Esophagus mucosa (tissue), 1 donor: ENCODE data around the gene ROBO1. TPM values are rescaled to one million over a fixed set of nuclear protein-coding genes. Genes with fewer than 3 reads are reported as not detected.

Experiments
- ATAC-seq: fragments of 200-7000 bp; cut with Tn5 transposase; one replicate; pipeline ENCODE4 v1.9.1; 2020
- total RNA-seq: library from RNA; stranded (reverse); gene quantifications from one replicate; pipeline ENCODE4 v1.2.4, GENCODE V29; 2023
- donor health status: DM: yes; HTN: yes; CAD: no.

Gene ROBO1
- total RNA-seq, 1 donor from 2014 or later: 52.4 TPM

DNA sequence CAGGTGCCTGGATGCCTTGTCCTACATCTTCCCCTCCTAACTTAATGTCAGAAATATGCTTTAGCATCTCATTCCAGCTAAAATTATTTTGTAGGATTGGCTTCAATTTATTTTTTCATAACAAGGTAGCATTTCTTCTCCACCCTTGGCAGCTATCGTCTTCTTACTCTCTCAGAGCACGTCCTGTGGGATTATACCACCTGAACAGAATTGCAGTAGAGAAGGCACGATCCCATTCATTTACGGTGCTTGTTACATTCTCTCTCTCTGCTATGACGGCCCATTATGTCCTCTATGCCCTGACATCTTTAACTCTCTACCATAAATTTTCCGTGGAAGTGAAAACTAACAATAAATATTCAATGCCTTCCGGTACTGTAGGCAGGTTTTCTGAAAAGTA lies 103.3 kb downstream of the ROBO1 start:
- ATAC-seq: no peak

- ATAC-seq: no peak
Measured at GRCh38 chr3:79661896-79662295, 105.9 kb downstream of the ROBO1 start.

DNA sequence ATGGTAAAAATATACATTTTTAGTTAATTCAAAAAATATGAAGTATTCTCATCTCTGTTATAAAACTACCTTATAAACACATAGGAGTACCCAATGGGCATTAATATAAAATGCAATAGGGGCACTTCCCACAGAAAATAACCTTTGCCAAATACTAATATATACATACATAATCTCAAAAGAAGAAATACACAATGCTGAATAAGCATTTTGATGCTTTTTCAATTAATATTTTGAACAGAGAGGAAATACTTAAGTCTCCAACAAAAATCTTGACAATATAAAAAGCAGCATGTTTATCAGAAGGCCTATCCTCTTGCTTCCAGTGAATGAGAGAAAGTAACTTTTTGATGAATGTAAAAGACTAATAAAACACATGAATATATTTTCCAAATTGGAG lies 110.7 kb downstream of the ROBO1 start:
- ATAC-seq: no peak

GRCh38 chr3:79654019-79654418 lies 113.8 kb downstream of the ROBO1 start:
- ATAC-seq: no peak

- ATAC-seq: no peak
Measured at GRCh38 chr3:79653266-79653830, 114.5 kb downstream of the ROBO1 start.

DNA sequence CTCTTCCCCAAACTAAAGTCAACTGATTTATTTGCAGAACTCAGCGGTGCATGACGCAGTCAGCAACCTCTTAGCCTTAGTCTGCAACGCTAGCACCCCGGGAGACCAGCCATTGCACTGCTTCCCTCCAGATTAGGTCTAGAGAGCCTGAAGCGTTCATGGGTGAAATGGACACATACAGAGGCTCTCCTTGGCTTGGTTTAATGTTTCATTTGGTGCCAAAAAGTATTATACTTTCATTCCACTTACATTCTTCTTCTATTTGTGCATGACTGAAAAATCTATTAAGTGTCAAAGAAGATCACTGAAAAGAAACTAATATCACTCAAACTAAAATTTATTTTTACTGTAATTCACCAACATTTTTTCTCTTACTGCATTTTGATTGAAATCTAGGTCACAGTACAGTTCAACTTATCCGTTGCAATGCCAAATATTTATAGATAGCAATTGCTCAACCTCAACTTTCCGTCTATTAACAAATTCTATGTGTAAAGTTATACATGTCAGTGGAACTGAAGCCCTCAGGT lies 116.2 kb downstream of the ROBO1 start:
- ATAC-seq: no peak

DNA sequence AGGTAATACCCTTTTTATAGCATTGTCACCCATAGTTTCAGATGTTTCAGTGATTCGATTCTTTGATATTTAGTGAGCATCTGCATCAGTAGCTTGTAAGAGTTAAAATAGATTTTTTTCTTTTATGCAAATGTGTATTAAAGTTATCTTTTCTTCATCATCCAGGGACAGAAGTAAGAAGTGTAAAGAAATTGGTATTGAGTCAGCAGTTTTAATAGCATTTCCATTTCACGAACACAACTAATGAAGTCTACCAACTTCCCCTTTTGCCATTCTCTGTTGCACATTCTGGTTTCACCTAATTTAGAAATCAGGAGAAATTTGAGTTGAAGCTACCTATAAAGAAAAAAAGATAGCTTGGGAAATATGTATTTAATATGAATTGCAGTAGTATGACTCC lies 127.9 kb downstream of the ROBO1 start:
- no peak for ATAC-seq

GRCh38 chr3:79636372-79636771 lies 131.4 kb downstream of the ROBO1 start:
- ATAC-seq: no peak

DNA sequence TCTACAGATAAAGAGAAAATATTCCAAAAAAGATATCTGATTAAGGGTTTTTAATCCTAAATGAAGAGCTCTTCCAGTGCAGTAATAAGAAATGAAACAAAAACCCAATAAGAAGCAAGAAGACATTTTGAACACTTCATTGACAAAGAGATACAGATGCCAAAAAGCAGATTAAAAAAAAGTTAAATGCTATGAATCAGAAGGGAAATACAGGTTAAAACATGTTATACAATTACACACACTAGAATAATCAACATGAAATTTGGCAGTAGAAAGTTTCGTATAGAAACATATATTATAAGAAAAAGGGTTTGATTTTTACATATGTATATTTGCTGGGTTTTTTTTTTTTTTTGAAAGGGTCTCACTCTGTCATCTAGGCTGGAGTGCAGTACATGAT lies 135.0 kb downstream of the ROBO1 start:
- ATAC-seq: peak; percentile 52

DNA sequence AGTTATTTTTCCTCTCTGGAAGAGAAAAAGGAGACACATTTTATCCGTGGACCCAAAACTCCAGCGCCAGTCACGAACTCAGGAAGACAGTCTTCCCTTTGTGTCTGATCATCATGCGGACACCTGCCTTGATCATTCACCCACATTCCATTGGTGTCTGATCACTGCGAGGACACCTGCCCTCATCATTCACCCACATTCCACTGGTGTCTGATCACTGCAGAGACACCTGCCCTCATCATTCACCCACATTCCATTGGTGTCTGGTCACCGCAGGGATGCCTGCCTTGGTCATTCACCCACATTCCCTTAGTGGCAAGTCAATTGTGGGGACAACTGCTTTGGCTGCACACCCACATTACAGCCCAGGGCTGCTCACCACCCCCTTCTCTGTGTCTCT lies 148.9 kb downstream of the ROBO1 start:
- no peak for ATAC-seq

DNA sequence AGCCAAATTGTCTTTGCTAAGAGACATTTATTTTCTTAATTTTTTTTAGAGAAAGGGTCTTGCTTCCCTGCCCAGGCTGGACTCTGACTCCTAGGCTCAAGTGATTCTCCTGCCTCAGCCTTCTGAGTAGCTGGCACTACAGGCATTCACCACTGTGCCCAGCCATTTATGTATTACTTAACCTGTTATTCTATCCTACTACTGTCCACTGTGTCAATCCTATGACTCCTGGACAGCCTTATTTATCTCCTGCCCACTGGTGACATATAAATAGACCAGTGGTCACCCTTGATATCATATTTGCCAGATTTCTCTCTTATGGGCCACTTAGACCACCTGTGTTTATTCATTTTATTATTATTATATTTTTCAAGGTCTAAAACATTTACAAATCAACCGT lies 161.4 kb downstream of the ROBO1 start:
- ATAC-seq: no peak

DNA sequence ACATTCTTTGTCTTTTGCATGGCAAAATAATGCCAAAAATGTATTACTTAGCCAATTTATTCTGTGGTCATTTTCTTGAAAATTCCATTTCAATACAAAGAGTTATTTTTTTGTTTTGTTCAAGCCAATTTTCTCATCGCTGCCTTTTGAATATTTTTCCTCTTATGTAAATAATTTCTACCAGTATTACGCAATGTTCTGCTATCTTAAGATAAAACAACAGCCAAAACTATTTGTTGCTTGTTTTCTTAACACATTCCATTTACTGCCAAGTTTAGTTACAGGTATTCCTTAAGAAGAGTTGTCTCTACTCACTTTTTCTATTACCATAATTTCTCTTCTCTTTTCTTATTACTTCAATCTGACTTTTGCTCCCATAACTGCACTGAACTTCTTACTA lies 163.1 kb downstream of the ROBO1 start:
- no peak for ATAC-seq

DNA sequence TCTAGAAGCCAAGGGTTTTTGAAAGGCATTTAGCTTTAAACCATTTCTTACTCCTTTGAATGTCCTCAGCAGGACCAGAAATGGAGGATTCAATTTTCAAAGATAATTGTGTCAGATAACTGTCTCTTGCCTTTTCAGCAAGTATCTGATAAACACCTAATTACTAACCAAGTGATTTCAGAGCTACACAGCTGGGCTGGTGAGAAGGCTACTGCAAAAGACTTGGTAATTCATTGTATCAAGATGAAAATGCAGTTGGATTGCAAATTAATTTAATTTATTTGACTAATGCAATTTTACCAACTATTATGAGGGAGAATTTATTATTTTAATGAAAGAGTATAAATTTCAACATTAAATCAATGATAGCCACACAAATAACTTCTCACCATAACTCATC lies 165.4 kb downstream of the ROBO1 start:
- no peak for ATAC-seq

DNA sequence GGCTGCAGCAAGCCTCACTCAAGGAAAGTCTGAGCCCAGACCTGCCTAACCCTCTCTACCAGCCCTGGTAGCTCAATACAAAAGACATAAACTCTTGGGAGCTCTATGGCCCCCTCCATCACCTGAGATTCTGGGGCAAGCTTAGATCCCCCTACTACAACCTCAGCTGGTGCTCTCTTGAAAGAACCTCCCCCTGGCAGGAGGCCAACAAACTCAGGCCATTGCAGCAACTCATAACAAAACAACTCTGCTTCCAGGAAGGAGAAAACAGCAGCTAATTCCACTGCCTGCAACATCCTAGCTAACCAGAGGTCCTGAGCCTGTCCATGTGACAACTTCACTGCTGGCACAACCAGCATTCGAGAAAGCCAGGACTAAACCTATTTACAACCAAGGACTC lies 169.2 kb downstream of the ROBO1 start:
- ATAC-seq: no peak

DNA sequence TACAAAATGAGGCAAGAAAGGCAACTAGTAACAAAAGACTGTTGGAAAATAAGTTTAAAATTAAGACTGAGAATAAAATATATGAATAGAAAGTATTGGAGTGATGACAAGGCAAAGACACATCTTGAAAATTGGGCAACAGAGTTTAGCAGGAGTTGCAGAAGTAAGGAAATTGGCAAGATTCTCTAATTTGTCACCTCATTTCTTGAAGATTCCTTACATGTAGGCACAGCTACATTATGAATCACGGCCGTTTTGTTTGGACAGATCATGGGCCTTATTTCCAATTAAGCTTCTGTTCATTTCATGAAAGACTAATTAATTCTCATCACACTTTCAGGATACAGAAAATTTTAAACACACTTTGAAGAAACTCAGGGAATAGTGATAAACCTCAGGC lies 170.1 kb downstream of the ROBO1 start:
- peak; percentile 55 for ATAC-seq

DNA sequence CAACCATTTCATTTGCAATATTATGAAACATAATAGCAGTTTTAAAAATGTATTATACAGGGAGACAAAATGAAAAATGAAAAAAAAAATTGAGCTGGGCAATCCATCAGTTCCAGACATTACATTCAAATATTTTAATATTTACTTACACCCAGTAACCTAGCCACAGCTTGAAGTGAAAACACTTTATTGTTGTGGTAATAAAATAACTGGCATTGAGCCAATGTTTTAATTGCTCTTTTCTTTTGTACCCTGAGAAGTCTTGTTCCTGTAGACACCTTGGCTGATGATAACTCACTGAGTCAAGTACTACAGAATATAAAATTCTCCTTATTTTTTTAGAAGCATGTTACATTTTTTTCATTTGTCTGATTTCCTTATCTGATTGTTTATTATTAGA lies 180.6 kb downstream of the ROBO1 start:
- ATAC-seq: no peak

- ATAC-seq: no peak
Measured at GRCh38 chr3:79586232-79586631, 181.6 kb downstream of the ROBO1 start.

DNA sequence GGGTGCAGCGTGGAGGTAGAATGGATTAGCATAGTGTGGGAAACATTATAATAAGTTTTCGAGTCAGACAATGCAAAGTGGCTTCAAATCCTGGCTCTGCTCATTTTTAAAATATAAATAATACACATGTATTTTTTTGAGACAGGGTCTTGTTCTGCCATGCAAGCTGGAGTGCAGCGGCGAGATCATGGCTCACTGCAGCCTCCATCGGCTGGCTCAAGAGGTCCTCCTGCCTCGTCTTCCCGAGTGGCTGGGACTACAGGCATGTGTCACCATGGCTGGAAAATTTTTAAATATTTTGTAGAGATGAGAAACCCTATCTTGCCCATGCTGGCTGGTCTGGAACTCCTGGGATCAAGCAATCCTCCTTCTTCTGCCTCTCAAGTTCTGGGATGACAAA lies 194.9 kb downstream of the ROBO1 start:
- ATAC-seq: no peak

GRCh38 chr3:79568938-79569337 lies 198.9 kb downstream of the ROBO1 start:
- ATAC-seq: no peak

DNA sequence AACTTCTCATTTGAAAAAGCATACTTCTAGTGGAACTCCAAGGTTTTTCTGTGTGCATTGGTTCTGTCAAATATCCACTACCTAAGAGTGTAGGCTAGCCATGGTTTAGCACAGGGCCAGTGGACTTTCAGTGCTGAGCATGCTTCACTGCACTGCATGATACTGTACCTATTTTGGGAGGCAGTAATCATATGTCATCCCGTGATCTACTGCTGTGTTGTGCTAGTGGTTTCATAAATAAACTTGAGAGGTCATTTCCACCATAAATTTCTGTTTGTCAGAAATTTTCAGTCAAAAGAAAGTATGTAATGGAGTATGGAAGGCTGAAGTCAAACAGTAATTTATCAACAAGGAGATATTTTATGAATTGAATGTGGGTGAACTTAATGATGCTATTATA lies 203.6 kb downstream of the ROBO1 start:
- no peak for ATAC-seq

- no peak for ATAC-seq
Measured at GRCh38 chr3:79560698-79561097, 207.1 kb downstream of the ROBO1 start.

DNA sequence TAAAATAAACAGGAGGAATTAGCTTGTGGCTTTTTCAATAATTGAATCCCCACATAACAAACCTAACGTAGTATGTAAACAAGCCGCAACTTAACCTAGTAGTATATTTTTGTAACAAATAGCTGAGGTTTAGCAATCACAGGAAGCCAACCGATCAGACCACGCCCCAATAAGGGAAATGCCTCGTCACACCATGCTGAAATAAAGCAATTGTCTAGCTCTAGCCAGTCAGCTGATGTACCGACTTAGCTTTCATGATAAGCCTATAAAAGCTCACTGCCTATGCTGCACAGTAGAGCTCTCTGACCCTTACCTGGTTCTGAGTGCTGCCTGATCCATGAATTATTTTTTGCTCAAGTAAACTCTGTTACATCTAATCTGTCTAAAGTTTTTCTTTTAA lies 208.9 kb downstream of the ROBO1 start:
- no peak for ATAC-seq

DNA sequence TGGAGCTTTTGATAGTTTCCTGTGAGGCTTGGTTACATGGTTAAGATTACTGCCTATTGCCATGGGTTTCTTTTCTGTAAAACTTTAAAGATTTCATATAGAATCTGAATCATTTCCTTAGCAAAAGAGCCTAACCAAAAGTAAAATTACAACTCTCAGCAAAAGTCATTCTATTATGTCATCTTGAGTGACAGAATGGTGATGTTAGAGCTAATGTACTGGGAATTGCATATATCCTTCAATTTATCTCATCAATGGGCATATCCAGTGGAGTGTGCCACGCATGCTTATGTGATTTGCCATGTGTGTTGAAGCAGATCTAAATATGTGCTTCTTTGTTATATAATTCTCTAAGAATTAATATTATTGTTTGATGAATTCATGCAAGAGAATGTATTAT lies 212.1 kb downstream of the ROBO1 start:
- no peak for ATAC-seq

- no peak for ATAC-seq
Measured at GRCh38 chr3:79551997-79552396, 215.8 kb downstream of the ROBO1 start.

DNA sequence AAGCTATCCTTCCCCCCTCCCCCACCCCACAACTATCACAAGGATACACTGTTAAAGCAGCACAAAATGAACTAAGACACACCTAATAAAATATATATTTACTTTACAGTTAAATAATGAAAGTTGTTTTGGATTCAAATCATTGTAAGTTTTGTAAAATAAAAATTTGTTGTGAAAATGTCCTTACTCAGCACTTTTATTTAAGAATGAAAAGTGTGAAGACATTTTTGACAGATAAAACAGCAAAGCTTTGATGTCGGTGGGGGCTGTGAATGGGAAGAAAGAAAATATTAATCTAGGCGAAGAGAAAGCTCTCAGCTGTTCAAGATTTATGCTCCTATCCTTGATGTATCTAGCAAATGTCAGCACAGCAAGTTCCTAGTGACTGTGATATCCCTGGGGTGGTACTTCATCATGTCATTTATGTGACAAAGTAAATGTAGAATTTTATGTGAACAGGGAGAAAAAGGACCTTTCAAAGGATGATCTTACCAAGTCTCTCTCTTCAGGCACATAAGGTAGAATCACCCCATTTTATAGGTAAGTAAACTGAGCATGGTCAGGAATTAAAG lies 216.4 kb downstream of the ROBO1 start:
- ATAC-seq: no peak
